ENCODE results near the gene AJAP1.

AJAP1 gene

DNA sequence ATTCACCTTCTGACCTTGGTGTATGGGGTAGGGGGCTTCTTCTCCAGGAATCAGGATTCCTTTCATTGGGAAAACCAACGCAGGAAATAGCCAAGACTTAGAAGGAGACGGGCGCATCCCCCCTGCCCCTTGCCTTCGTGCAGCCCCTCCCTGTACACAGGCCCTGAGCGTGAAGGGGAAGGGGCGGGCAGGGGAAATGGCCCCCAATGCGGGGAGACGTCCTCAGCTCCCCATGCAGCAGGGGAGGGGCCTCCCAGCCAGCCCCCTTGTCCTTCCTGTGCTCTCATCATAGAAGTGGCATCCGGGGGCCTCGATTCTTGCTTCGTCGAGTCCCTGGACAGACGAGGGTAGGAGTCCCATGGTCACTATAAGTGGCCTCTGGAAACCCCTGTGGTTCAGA, 116.9 kb downstream of the AJAP1 start:
- DNase-seq (ENCODE audit: extremely low read depth, low read depth): no peak
- TF ChIP-seq, protein P1, sequence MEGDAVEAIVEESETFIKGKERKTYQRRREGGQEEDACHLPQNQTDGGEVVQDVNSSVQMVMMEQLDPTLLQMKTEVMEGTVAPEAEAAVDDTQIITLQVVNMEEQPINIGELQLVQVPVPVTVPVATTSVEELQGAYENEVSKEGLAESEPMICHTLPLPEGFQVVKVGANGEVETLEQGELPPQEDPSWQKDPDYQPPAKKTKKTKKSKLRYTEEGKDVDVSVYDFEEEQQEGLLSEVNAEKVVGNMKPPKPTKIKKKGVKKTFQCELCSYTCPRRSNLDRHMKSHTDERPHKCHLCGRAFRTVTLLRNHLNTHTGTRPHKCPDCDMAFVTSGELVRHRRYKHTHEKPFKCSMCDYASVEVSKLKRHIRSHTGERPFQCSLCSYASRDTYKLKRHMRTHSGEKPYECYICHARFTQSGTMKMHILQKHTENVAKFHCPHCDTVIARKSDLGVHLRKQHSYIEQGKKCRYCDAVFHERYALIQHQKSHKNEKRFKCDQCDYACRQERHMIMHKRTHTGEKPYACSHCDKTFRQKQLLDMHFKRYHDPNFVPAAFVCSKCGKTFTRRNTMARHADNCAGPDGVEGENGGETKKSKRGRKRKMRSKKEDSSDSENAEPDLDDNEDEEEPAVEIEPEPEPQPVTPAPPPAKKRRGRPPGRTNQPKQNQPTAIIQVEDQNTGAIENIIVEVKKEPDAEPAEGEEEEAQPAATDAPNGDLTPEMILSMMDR (IDR thresholded peaks at IDR 0.05; ENCODE audit: low read depth, low read length): no peak

DNA sequence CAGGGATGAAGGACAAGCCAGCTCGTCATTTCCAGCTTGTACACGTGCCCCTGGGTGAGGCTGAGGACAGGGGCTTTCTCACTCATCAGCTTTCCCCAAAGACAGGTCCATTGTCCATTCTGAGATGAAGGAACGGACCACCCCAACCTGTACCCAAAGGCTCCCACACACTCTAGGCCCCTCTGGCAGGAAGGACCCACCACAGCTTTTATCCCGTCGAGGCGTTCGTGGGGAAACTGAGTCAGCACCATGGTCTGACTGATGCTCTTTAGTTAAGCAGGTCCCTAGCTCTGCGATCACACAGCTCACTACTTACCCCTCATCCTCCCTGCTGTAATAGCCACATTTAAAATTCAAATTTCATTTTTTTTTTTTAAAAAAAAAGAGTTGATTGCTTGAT, 117.3 kb downstream of the AJAP1 start:
- DNase-seq (ENCODE audit: extremely low read depth, low read depth): no peak
- TF ChIP-seq, protein P1 (IDR thresholded peaks at IDR 0.05; ENCODE audit: low read depth, low read length): no peak

DNA sequence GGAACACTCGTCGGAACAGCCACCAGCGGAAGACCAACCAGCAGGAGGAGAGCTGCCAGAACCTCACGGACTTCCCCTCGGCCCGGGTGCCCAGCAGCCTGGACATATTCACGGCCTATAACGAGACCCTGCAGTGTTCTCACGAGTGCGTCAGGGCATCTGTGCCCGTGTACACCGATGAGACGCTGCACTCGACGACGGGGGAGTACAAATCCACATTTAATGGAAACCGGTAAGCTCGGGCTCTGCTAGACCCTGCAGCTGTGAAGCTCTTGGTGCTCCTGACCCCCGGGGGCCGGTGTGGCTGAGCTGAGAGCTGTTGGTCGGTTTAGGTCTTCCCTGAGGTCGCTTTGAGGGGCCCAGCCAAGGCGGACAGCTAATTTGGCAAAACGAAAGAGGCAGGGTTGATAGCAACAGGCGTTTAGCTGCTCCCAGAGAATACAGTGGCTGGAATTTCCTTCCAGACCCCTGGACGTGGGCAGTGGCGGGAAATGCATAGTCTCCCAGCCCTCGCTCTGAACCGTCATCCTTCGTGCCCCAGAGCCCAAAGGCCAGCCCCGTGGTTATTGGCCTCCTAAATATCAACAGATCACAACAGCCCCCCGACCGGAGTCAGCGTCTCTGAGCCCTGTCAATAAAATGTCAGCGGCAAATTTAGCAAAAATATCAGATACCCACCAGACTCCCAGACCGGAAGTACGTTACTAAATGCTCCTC, 118.0 kb downstream of the AJAP1 start:
- TF ChIP-seq, protein P1 (IDR thresholded peaks at IDR 0.05; ENCODE audit: low read depth, low read length): no peak
- no peak for DNase-seq (ENCODE audit: extremely low read depth, low read depth)

DNA sequence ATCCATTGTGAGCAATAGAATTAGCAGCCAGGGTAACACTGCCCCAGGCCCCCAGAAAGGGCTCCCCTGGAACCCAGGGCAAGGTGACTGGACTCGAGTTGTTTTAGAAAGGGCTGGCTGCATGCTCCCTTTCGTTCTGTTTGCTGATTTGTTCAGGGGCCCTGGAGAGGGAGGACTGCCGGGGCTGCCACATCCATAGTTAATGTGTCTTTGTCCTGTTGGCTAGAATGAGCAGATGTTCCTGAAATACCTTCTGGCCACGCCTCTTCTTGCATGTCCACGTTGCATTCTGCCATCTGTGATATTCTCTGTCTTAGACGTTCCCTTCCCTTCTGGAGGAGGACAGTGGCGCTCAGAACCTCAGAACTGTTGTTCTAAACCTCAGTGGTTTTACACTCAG, 118.8 kb downstream of the AJAP1 start:
- TF ChIP-seq, protein P1 (IDR thresholded peaks at IDR 0.05; ENCODE audit: low read depth, low read length): no peak
- no peak for DNase-seq (ENCODE audit: extremely low read depth, low read depth)

DNA sequence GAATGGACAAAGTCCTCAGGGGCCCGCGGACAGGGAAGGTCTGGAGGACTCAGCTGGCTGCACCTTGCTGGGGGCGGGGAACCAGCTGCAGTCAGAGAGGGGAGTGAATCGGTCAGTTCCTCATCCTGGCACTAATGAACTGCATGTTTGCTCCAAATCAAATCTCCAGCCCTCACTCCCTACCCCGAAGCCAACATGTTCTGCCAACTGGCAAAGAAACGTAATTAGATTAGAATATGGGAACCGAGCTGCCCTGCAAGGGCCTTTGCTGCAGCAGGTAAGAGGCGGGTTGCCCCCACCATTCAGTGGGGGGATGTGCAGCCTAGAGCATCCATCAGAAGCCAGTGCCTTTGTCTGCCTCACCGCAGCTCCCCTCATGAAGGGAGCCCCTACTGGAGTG, 121.1 kb downstream of the AJAP1 start:
- DNase-seq (ENCODE audit: extremely low read depth, low read depth): no peak
- TF ChIP-seq, protein P1 (IDR thresholded peaks at IDR 0.05; ENCODE audit: low read depth, low read length): no peak

DNA sequence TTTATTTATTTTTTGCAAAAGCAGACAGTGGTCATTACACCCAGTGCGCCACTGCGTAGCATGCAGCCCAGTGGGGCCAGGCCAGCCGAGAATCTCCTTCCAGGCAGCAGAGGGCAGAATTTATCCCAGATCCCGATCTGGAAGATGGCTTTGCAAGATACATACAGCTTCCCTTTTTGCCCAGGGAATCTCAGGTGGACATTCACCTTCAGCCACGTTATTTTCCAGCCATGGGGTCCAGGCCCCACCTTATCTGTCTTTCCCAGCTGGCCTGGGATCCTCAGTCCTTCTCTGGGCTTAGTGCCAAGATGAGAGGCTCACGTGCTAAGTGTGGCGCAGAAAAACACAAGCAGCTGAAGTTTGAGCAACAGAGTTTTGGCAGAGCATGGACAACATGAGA, 123.6 kb downstream of the AJAP1 start:
- TF ChIP-seq, protein P1 (IDR thresholded peaks at IDR 0.05; ENCODE audit: low read depth, low read length): no peak
- DNase-seq (ENCODE audit: extremely low read depth, low read depth): no peak

DNA sequence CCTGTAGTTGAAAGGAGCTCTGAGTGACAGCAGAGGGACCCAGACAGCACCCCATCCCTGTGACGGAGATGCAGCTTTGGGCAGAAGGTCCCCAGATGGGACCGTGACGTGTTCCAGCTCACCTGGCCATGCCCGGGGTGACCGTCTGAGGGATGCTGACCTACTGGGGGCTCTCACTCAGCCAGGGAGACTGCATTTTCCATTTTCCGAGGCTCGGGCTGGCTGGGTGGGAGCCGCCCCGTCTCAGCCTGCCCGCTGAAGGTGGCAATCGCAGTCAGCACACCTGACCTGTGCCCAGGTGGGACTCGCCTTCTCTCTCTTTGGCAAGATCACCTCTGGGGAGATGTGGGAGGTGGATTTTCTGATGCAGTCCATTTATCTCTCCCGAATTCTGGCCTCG, 127.2 kb downstream of the AJAP1 start:
- DNase-seq (ENCODE audit: extremely low read depth, low read depth): no peak
- TF ChIP-seq, protein P1 (IDR thresholded peaks at IDR 0.05; ENCODE audit: low read depth, low read length): no peak

Data from AG09319 (cell line).